ENCODE data around the gene POTEB2.
"Not testable (repeated sequence)": the region's sequence is repeated elsewhere in the genome, so short reads cannot be mapped to it uniquely, and the experiment has no call there.

The POTEB2 gene

DNA sequence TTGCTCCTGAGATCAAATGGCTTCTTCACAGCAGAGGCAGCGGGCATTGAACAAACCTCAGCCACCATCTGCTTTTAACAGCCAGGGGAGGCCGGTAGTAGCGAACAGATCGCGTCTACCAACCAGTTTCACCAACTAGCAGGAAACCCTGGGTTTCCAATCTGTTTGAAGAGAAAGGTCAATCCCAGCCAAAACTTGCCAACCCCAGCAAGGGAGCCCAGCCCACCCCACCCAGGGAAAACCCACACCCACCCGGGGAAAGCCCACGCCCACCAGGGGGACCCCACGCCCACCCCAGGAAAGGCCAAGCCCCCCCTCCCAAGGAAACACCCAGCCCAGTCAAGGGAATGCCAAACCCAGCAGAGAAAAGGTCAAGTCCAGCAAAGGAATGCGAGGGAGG is at the start of gene POTEB2:
TSS of gene POTEB2 (minus strand) at position 101 of the 400 bp plus-strand sequence. CDS start at position 68, 33 bp downstream.
- not testable (repeated sequence) for DNase-seq

DNA sequence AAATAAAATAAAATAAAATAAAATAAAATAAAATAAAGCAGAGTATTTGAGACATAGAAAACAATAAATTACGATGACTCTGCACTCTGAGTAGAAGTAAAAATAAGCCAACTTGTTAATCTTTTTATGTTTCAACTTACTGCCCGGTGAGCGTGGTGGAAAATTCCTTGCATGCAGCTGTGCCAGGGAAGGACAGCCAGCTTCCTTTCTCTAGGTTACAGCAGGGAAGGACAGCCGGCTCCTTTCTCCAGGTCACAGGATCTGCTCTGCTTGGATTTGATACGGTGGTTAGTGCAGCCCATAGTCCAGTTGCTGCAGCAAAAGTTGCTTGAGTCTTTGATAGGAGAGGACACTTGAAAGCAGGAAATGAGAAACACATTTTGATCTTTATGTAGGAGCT is 13.8 kb upstream of the POTEB2 start:
- DNase-seq = not testable (repeated sequence)

DNA sequence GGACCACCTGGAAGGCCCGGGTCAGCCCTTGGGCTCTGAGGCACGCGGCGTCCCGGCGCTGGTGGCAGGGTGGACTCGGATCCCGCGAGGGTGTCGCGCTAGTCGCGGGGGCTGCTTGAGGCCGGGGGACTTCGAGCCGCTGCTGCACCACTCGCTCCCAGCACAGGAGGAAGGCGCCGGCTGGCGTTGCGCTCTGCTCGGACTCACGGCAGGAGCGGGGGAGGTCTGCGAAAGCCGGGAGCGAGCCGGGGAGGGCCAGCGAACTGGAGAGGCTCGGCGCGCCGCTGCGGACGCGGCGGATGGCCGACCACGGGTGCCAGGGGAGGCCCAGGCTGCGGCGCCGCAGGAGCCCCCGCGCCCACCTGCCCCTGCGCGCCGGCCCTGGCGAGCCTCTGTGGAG is 12.3 kb upstream of the POTEB2 start:
- not testable (repeated sequence) for DNase-seq

DNA sequence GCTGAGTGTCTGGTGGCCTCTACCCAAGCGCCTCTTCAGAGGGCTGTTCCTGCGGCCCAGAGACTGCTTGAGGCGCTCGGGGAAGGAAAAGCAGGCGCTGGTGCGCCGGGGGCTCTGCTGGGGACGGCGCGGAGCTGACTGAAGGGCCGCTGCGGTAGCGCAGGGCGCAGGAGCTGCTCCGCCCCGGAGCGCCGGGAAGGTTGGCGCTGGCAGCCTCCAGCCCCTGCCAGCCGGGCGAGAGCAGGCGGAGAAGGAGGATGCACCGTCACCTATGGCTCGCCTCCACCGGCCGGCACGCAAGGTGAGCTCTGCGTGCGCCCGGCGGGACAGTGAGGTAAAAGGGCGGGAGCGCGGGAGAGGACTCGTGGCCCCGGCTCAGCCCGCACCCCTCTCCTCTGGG is 11.7 kb upstream of the POTEB2 start:
- DNase-seq = not testable (repeated sequence)
